Measurements from ENCODE around the gene CLEC4G.

Gene CLEC4G

DNA sequence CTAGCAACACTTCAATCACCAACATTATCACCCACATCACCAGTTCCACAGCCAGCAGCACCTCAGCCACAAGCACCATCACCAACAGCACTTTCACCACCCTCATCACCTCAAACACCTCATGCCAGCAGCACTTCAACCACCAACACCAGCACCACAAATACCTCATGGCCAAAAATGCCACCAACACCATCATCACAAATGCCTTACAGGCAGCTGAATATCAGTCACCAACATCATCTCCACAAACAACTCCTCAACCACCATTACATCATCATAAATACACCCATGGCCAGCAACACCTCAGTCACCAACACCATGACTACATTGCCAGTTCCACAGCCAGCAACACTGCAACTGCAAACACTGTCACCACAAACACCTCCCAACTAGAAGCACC, 40.4 kb downstream of the CLEC4G start:
- no peak for DNase-seq

DNA sequence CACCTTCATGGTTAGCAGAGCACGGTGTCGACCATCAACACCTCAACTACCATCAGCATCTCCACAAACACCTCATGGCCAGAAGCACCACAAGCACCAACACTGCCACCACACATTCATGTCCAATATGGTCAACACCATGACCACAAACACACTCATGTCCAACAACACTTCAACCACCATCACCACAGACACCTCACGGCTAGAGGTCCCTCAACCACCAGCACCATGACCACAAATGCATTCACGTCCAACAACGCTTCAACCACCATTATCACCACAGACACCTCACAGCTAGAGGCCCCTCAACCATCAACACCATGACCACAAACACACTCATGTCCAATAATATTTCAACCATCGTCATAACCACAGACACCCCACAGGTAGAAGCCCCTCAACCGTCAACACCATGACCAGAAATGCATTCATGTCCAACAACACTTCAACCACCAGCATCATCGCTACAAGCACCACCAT, 41.1 kb downstream of the CLEC4G start:
- no peak for DNase-seq

DNA sequence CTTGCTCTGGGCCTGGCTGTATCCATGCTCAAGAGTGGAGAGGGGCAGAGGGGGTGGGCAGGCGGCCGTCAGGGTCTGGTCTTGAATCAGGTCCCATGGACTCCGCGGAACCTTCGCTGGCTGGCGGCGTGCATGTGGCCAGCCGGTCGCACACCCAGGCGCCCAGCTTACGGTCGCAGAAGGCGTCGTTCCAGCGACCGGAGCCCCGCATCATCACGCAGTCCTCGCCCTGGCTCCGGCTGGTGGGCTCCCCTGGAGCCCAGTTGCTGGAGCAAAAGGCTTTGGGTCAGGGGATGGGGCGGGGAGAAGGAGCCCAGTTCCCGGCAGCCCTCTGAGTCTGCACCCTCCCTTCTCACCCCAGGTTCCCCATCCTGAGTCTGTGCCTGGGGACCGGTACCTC, 42.7 kb downstream of the CLEC4G start:
- no peak for DNase-seq

DNA sequence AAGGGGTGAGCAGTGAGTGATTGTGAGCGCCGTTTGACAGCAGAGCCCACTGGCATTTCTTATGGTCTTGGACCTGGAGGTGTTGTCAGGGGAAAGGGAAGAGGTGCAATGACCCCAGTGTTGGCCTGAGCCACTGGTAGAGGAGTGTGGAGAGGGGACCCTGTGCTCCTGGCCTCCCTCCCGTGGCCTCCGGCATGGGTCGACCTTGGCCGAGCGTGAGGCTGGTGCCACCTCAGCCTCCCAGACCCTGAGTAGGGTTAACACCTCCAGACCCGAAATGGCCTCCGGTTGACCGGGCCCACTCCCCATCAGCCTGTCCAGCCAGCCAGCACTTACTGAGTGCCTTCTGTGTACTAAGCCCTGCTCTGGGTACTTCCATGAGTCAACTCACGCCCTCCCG, 44.7 kb downstream of the CLEC4G start:
- DNase-seq, result no peak

DNA sequence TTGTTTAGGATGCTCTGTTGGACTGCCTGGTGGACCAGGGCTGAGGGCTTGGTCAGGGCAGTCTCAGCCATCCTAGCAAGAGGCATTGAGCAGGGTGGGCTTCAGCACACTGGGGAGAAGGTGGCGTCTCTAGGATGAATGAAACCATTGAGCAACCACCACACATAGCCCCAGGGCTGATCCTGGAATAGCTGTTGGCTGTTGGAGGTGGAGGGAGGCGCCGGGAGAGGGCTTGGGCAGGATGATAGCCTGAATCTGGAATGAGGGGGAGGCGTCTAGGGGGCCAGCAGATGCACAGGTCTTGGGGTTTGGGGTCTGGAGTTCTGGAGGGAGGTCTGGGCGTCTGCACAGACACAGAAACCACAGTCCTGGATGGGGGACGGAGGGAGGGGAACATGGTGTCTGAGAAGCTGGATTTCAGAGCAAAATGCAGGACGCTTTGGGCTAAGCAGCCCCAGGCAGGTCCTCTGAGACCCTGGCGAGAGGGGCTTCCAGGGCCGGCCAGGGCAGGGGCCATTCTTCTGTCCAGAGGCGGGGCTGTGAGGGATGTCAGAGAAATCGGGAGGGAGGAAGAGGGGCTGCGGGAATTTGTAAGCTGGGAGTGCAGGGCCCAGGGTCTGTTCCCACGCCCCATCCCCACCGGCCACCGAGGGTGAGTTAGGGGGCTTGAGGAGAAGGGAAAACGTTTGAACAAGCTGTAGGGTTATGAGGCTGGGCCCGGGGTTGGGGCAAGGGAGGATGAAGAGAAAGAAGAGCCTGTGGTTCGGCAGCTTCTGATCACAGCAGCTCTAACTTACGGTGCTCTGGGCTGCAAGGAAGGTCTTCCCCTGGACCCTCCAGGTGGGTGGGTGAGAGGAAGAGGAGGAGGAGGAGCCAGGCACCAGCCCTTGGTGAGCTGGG, 46.1 kb downstream of the CLEC4G start:
- no peak for DNase-seq

DNA sequence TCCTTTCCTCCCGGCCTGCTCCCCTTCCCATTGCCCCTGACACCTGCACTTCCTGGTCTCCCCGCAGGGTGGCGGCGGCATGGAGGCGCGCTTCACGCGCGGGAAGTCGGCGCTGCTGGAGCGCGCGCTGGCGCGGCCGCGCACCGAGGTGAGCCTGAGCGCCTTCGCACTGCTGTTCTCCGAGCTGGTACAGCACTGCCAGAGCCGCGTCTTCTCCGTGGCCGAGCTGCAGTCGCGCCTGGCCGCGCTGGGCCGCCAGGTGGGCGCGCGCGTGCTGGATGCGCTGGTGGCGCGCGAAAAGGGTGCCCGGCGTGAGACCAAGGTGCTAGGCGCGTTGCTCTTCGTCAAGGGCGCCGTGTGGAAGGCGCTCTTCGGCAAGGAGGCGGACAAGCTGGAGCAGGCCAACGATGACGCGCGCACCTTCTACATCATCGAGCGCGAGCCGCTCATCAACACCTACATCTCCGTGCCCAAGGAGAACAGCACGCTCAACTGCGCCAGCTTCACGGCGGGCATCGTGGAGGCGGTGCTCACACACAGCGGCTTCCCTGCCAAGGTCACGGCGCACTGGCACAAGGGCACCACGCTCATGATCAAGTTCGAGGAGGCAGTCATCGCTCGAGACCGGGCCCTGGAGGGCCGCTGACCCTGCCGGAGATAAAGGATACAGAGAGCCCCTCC, 49.6 kb downstream of the CLEC4G start:
- DNase-seq, result no peak

DNA sequence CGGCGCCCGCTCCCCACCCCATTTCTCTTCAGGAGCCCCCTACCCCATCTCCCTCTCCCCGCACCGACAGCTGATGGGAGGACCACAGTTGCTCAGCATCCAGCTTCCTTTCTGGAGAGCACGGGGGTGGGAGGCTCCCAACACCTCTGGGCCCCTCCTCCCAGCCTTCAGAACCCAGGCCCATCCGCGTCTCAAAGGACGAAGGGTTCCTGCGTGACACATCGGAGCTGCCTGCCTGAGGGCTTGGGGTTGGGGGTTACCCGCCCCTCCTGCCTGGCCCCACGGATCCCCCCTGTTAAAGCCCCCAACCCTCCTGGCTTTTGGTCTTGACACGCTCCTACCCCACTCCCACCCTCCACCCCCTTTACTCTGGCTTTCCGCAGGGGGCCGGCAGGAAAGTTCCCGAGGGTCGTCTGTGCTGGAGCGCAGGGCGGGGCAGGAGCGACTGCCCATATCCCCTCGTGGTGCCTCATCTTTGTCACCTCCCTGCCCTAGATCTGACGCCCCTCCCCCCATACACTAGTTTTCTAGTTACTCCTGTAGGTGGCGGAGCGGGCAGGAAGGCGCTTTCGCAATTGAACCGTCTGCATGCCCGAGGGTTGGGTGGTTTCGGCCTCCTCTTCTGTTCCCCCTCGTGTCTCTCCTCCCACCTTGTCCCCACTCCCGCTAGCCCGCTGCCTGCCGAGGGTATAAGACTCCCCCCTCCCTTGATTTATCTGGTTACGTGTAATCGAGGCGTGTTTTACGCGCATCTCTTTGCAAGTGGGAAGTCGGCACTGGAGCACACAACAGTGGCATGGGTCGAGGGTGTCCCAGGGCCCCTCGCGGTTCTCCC, 50.4 kb downstream of the CLEC4G start:
- peak; percentile 71 for DNase-seq

DNA sequence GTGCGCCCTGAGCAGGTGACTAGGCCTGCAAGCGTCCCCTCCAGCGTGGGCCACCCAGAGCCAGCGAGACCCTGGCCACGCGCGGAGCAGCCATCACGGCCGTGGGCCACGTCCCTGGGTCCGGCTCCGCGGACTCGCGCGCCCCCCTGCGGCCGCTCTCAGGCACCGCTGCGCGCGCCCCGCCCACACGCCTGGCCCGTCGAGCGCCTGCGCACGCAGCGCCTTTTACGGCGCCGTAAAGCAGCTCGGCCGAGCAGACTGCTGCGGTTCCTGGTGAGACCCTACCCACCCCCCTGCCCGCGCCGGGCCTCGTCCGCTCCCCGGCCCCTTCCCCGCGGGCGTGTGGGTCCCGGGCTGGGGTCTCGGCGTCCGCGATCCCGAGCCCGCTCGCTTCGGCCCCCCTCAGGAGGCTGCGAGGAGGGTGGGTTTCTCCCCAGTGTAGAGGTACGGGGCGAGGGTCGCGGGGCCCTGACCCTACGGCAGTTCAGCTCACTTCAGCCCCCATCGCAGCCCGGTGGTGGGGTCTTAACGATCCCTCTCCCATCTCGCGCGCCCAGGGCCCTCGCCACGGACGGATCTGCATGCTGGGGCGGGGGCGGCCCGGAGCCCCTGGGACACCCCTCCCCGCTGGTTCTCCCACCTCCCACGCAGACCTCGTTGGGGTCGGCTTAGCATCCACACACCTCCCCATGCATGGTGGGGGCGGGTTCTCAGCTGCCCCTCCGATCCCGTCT, 51.1 kb downstream of the CLEC4G start, which contains the start of gene TRAPPC5:
Gene TRAPPC5, plus strand, starts transcription at position 228 of the 734 bp plus-strand sequence. CDS start 1,421 bp downstream, outside the sequence.
- peak; percentile 77 for DNase-seq

DNA sequence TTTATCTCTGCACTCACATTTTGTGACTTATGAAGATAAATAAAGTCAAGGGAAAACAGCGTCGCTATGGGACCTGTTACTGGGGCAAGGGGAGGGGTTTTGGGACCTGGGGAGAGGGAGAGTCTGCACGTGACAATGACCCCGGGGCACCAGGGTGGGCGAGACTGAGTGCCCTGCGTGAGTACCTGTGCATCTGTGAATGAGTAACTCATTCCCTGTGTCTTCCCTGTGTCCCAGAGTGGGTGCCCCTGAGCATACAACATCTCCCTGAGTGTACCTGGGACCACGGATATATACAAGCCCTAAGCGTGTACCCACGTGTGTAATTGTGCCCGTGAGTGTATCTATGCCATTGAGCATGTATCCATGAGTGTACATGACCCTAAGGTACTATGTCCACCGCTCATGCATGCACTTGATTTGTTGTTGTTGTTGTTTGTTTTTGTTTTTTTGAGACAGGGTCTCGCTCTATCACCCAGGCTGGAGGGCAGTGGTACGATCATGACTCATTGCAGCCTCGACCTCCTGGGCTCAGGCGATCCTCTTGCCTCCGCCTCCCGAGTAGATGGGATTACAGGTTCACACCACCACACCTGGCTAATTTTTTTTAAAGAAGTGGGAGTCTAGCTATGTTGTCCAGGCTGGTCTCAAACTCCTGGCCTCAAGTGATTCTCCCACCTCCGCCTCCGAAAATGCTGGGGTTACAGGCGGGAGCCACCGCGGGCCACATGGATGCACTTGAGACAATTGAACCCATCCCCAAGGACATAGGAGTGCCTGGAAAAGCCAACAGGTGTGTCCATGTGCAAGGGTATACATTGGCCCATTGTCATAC, 51.9 kb downstream of the CLEC4G start:
- no peak for DNase-seq

DNA sequence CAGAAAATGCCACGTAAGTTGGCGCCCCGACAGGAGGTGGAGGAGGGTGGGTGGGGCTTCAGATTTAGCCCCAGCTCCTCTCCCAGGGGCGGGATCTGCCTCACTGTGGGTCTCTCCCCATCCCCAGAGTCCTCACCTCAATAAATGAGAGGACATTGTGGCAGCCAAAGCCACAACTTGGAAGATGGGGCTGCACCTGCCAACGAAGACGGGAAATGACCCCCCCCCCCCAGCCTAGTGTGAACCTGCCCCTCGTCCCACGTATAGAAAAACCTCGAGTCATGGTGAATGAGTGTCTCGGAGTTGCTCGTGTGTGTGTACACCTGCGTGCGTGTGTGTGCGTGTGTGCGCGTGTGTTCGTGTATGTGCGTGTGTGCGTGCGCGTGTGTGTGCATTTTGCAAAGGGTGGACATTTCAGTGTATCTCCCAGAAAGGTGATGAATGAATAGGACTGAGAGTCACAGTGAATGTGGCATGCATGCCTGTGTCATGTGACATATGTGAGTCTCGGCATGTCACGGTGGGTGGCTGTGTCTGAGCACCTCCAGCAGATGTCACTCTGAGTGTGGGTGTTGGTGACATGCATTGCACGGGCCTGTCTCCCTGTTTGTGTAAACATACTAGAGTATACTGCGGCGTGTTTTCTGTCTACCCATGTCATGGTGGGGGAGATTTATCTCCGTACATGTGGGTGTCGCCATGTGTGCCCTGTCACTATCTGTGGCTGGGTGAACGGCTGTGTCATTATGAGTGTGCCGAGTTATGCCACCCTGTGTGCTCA, 52.7 kb downstream of the CLEC4G start:
- peak; percentile 44 for DNase-seq
